Progenitor cell of endocrine pancreas (in vitro differentiated cells): ENCODE results near the gene RNF217. TPM values are rescaled to one million over a fixed set of nuclear protein-coding genes. Genes with fewer than 3 reads are reported as not detected.

Experiments
- DNase-seq: peaks from one replicate; pipeline ENCODE4 v3.0.0; 2021; ENCODE audit warnings: low spot score; ENCODE audit not compliant: unreplicated experiment
- H3K27ac Mint-ChIP-seq: 2 replicates; pipeline ENCODE4 v1.8.0; 2021; ENCODE audit warnings: mild to moderate bottlenecking, moderate library complexity, mixed read lengths
- H3K27me3 Mint-ChIP-seq: 2 replicates; pipeline ENCODE4 v1.8.0; 2021; ENCODE audit warnings: mixed read lengths
- H3K36me3 Mint-ChIP-seq: 2 replicates; pipeline ENCODE4 v1.8.0; 2022; ENCODE audit warnings: mixed read lengths; ENCODE audit not compliant: insufficient read depth
- H3K4me1 Mint-ChIP-seq: 2 replicates; pipeline ENCODE4 v1.8.0; 2021; ENCODE audit warnings: low read depth, mixed read lengths
- H3K4me3 Mint-ChIP-seq: 2 replicates; pipeline ENCODE4 v1.8.0; 2021; ENCODE audit warnings: low read depth, mild to moderate bottlenecking, moderate library complexity, mixed read lengths
- H3K9me3 Mint-ChIP-seq: 2 replicates; pipeline ENCODE4 v1.8.0; 2021; ENCODE audit warnings: low read depth, mixed read lengths
- CTCF ChIP-seq: fragments of 200-600 bp; sonication (generic); IDR thresholded peaks from one replicate; pipeline ENCODE4 v1.5.0; 2021; ENCODE audit warnings: antibody characterized with exemption, mild to moderate bottlenecking; ENCODE audit not compliant: unreplicated experiment
- total RNA-seq: library from RNA; stranded (reverse); gene quantifications from 2 replicates; pipeline ENCODE4 v1.2.1, GENCODE V29; 2021

RNF217 gene
- total RNA-seq, 1 donor from 2014 or later = 22.6 TPM

- DNase-seq = no peak
- Mint-ChIP-seq H3K27me3 (no peaks in the 10 kb centered on the region), H3K4me1 (peaks cover 3% of the 10 kb centered on the region), H3K27ac (no peak overlapping the region), H3K9me3 (no peaks in the 10 kb centered on the region), H3K4me3 (no peak overlapping the region), H3K36me3 (peaks cover 13% of the 10 kb centered on the region)
- TF ChIP-seq CTCF = no peak
Observed at GRCh38 chr6:125077453-125077852, 115.2 kb downstream of the RNF217 start.

DNA sequence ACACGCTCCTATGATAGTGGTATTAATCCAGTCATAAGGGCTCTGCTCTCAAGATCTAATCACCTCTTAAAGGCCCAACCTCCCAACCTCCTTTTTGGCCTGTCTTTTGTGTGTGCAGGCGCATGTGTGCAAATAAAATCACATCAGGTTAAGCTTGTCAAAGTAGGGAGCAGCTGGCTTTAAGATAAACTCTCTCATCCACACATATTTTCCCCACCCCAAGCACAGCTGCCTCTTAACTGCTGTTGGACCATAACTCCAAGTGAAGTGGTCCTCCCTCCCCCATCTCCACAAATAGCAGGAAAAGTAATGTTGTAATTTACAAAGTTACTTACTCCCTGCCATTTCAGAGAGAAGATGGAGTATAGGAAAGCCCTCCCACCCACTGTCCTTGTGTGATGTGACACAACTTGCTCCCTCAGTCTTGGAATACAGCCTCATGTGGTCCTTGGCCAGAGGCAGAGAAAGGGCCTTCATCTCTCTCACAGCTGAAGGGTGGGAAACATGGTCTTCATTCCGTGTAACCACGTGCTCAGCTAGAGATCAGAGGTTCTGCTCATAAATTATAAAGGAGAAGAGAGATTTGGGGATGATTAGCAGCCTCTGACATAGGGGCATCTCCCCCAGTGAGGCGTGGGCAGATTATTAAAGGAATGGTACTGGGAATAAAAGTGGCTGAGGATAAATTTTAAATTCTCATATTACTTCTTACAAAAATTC, 116.5 kb downstream of the RNF217 start:
- peak overlapping the region; percentile 65 for H3K27ac Mint-ChIP-seq
- no peaks in the 10 kb centered on the region for H3K9me3 Mint-ChIP-seq
- peaks cover 16% of the 10 kb centered on the region for H3K36me3 Mint-ChIP-seq
- peaks cover 3% of the 10 kb centered on the region for H3K4me1 Mint-ChIP-seq
- TF ChIP-seq CTCF = no peak
- no peak for DNase-seq
- H3K27me3 Mint-ChIP-seq = no peaks in the 10 kb centered on the region
- H3K4me3 Mint-ChIP-seq = no peak overlapping the region

- H3K27ac Mint-ChIP-seq = no peak overlapping the region
- H3K27me3 Mint-ChIP-seq = no peaks in the 10 kb centered on the region
- H3K4me3 Mint-ChIP-seq = no peak overlapping the region
- H3K4me1 Mint-ChIP-seq = no peaks in the 10 kb centered on the region
- H3K9me3 Mint-ChIP-seq = no peaks in the 10 kb centered on the region
- TF ChIP-seq CTCF = no peak
- H3K36me3 Mint-ChIP-seq = peaks cover 3% of the 10 kb centered on the region
- DNase-seq = no peak
Observed at GRCh38 chr6:125082908-125083683, 120.9 kb downstream of the RNF217 start.

DNA sequence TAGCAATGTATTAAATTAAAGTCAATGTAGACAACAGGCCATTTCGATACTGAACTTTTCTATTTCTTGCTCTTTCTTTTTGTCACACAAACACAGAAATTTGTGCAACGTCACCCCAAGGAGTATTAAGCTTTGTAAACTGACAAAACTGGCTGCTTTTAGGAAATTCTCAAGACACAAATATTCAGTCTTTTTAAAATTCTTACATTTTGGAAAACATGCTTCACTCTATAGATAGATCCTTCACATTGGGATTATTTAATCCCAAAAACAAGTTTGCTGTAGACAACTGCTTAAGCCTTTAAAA, 121.4 kb downstream of the RNF217 start:
- no peak for TF ChIP-seq CTCF
- Mint-ChIP-seq H3K27me3 (no peaks in the 10 kb centered on the region), H3K4me1 (no peaks in the 10 kb centered on the region), H3K27ac (no peak overlapping the region), H3K4me3 (no peak overlapping the region), H3K36me3 (peaks cover 3% of the 10 kb centered on the region), H3K9me3 (no peaks in the 10 kb centered on the region)
- DNase-seq = no peak

DNA sequence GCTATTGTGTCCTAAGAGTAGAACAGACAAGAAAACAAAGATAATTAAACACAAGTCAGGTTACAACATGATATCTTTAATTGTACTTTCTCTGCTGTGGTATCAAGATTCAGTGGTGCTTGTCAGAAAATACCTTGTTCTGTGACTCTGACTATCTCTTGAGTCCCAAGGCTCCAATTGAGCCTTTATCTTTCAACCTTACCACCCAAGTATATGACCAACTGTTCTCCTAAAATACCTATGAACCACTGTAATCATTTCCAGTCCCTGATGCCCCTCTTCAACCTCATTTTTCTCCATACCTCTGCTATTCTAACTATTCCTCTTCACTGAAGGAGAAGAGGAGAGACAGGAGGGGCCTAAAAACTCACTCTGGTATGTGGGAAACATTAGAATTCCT, 124.5 kb downstream of the RNF217 start:
- Mint-ChIP-seq H3K4me1 (no peaks in the 10 kb centered on the region), H3K27ac (no peak overlapping the region), H3K4me3 (no peak overlapping the region), H3K36me3 (peaks cover 3% of the 10 kb centered on the region), H3K9me3 (no peaks in the 10 kb centered on the region), H3K27me3 (no peaks in the 10 kb centered on the region)
- DNase-seq = no peak
- TF ChIP-seq CTCF = no peak
